ENCODE data around the gene TRAPPC5.

DNA sequence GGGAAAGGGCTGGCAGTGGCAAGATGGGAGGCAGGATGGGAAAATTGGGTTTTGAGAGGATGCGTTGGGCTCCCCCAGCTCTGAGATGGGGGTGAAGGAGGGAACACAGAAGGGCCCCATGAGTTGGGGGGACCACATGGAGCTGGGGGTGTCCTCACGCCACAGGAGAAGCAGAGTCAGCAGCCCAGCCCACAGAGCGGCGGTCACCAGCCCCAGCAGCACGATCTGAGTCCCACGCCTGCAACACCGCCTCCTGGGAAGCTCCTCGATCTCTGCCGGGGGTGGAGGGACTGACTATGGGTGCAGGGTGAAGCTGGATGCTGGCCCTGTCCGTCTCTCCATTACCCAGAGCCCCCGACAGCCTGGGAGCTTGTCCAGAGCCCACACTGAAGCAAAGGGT is 17.9 kb downstream of the TRAPPC5 start:
- TF ChIP-seq CTCF (IDR thresholded peaks at IDR 0.05 in 8 of 11, conservative IDR thresholded peaks at IDR 0.05 in 3 of 11): no peak
- TF ChIP-seq POLR2AphosphoS5 (IDR thresholded peaks at IDR 0.05): no peak

All from spleen (tissue), 7 donors.